Transverse colon (tissue), 4 donors: ENCODE data around the gene PLEKHA7.

Source experiments
- CTCF ChIP-seq, 5 experiments: fragments of 200-600 bp in 3 of 5; fragments of 450-650 bp in 2 of 5; sonication (generic) in 3 of 5; IDR thresholded peaks; 1 replicate in 2 of 5; 2 replicates in 3 of 5; pipeline ENCODE4 v1.5.1; 2016 to 2017; ENCODE audit warnings: antibody characterized with exemption in 5 of 5, inconsistent platforms in 3 of 5, mild to moderate bottlenecking in 2 of 5, moderate library complexity in 1 of 5
- POLR2AphosphoS5 ChIP-seq, 3 donors: sonication (generic); formaldehyde crosslinking; IDR thresholded peaks; one replicate each; pipeline ENCODE4 v1.6.1; 2016; ENCODE audit warnings: antibody characterized with exemption in 3 of 3

- TF ChIP-seq CTCF (IDR thresholded peaks at IDR 0.05) (no peak), POLR2AphosphoS5 (IDR thresholded peaks at IDR 0.05) (no peak)
Measured at GRCh38 chr11:16928044-16928443, 86.2 kb downstream of the PLEKHA7 start.
